ENCODE results near the gene MED6.

Gene MED6

GRCh38 chr14:70600382-70601157 lies at the start of gene MED6:
TSS of gene MED6 (minus strand) at chr14:70600655. CDS start at chr14:70600637, 18 bp downstream.
- DNase-seq (ENCODE audit: low read depth) = peak; percentile 93

- DNase-seq (ENCODE audit: low read depth) = no peak
Observed at GRCh38 chr14:70649803-70650202, 49.3 kb upstream of the MED6 start.

GRCh38 chr14:70648346-70648745 lies 47.9 kb upstream of the MED6 start:
- no peak for DNase-seq (ENCODE audit: low read depth)

- DNase-seq (ENCODE audit: low read depth) = no peak
Observed at GRCh38 chr14:70646705-70647104, 46.2 kb upstream of the MED6 start.

GRCh38 chr14:70645892-70646291 lies 45.4 kb upstream of the MED6 start:
- no peak for DNase-seq (ENCODE audit: low read depth)

GRCh38 chr14:70643967-70644366 lies 43.5 kb upstream of the MED6 start:
- DNase-seq (ENCODE audit: low read depth) = no peak

- DNase-seq (ENCODE audit: low read depth) = no peak
Observed at GRCh38 chr14:70642303-70643235, 42.1 kb upstream of the MED6 start.

- no peak for DNase-seq (ENCODE audit: low read depth)
Observed at GRCh38 chr14:70641548-70642302, 41.3 kb upstream of the MED6 start, which contains the start of gene TTC9. TSS of gene TTC9 (plus strand) at chr14:70641916. CDS start at chr14:70642130, 214 bp downstream.

GRCh38 chr14:70640938-70641547 lies 40.6 kb upstream of the MED6 start:
- peak; percentile 45 for DNase-seq (ENCODE audit: low read depth)

GRCh38 chr14:70638416-70638815 lies 38.0 kb upstream of the MED6 start:
- DNase-seq (ENCODE audit: low read depth) = no peak

GRCh38 chr14:70635971-70636595 lies 35.6 kb upstream of the MED6 start:
- DNase-seq (ENCODE audit: low read depth) = peak; percentile 25

- DNase-seq (ENCODE audit: low read depth) = no peak
Observed at GRCh38 chr14:70631948-70632347, 31.5 kb upstream of the MED6 start.

GRCh38 chr14:70624972-70625371 lies 24.5 kb upstream of the MED6 start:
- DNase-seq (ENCODE audit: low read depth) = no peak

- DNase-seq (ENCODE audit: low read depth) = peak; percentile 62
Observed at GRCh38 chr14:70622111-70622712, 21.8 kb upstream of the MED6 start.

GRCh38 chr14:70619708-70620107 lies 19.3 kb upstream of the MED6 start:
- DNase-seq (ENCODE audit: low read depth) = no peak

GRCh38 chr14:70618314-70618713 lies 17.9 kb upstream of the MED6 start:
- no peak for DNase-seq (ENCODE audit: low read depth)

GRCh38 chr14:70616646-70617045 lies 16.2 kb upstream of the MED6 start:
- DNase-seq (ENCODE audit: low read depth) = no peak

GRCh38 chr14:70611216-70611615 lies 10.8 kb upstream of the MED6 start:
- no peak for DNase-seq (ENCODE audit: low read depth)

- no peak for DNase-seq (ENCODE audit: low read depth)
Observed at GRCh38 chr14:70602254-70602653, 1.8 kb upstream of the MED6 start.

- DNase-seq (ENCODE audit: low read depth) = peak; percentile 18
Observed at GRCh38 chr14:70601162-70601561, 707 bp upstream of the MED6 start.

- DNase-seq (ENCODE audit: low read depth) = peak; percentile 16
Observed at GRCh38 chr14:70599345-70599744, 1.1 kb downstream of the MED6 start.
